GM18511 (cell line): ENCODE results near the gene GRIN2B.

Experiments used
- ATAC-seq: cut with Tn5 transposase; IDR thresholded peaks from one replicate; pipeline ENCODE4 v1.9.1; 2021; ENCODE audit warnings: mild to moderate bottlenecking, moderate library complexity; ENCODE audit not compliant: unreplicated experiment

The GRIN2B gene

DNA sequence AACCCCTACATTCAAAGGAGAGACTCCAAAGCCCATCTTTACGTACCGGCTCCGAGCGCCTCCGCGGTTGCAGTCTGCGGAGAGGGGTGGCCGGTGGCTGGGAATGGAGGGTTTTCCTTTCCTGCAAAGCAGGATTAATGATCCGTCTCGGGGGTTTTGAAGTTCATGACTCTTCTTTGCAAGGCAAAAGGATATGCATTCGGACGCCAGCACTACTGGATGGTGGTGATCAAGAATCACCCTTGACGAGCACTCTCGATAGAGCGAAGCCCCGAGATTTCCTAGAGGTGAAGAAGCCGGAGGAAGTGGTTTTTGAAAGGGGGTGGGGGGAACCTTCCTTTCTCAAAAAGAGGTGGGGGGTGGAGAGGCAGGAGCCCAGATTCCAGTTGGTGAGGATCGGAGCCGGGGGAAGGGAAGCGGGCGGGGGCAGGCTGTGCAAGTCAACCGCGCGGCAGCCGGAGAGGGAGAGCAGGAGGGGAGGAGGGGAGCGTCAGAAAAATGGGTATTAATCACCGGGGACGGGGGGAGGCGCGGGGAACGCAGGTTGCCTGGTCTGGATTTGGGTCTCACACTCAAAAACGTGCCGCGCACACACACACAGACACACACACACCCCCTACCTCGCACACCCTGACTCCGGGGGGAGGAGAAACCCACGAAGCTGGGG, at the start of gene GRIN2B:
Gene GRIN2B, minus strand, starts transcription at position 307 of the 667 bp plus-strand sequence. CDS start 115,394 bp downstream, outside the sequence.
- no peak for ATAC-seq

- ATAC-seq, result no peak
These were observed 45.1 kb upstream of the GRIN2B start for GRCh38 chr12:14026537-14026936.

DNA sequence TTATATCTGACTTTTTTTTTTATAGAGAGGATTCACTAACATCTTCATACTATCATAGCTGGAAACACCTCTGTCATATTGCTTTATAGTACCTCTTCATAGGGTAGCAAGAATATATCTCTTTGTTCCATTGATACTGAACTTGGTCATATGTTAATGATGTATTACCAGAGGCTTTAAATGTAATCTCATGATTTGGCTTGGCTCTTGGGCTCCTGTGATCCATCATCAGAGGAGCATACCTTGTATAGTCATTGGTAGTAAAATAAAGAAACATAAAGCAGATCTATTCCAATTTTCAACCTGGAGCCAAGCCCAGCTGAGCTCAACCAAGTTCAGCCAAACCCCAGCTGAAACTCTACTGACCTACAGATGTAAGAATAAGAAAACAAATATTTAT, 43.2 kb upstream of the GRIN2B start:
- no peak for ATAC-seq

DNA sequence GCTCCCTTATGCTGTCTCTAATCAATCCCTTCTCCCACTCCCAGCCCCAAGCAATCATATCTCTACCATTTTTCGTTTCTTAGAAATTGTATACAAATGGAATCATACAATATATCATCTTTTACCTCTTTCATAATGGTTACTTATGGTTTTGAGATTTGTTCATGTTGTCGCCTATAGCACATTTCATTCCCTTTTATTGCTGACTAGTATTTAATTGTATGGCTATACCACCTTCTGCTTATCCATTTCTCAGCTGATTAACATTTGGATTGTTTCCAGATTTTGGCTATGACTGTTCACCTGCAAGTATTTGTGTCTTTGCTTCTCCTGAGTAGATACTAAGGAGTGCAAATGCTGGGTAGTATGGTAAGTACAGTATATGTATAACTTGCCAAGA, 36.7 kb upstream of the GRIN2B start:
- ATAC-seq, result no peak

GRCh38 chr12:14010989-14011388, 29.6 kb upstream of the GRIN2B start:
- no peak for ATAC-seq

- no peak for ATAC-seq
These were observed 26.2 kb upstream of the GRIN2B start for GRCh38 chr12:14007639-14008038.

DNA sequence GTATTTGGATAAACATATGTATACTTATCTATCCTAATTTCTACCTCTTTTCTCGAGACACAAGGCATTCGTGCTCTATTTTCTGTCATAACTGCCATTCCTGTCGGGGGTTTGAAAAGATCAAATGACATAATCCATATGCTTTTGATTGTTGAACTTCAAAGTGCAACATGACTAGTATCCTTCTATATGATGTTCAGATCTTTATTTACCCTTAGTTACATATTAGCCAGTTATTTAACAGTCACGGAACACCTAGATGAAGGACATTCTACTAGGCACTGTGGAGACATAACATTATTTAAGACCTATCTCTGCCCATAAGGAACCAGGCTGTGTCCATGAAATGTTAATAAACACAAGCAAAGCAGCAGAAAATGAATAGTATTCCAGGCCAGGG, 11.2 kb upstream of the GRIN2B start:
- ATAC-seq, result no peak

DNA sequence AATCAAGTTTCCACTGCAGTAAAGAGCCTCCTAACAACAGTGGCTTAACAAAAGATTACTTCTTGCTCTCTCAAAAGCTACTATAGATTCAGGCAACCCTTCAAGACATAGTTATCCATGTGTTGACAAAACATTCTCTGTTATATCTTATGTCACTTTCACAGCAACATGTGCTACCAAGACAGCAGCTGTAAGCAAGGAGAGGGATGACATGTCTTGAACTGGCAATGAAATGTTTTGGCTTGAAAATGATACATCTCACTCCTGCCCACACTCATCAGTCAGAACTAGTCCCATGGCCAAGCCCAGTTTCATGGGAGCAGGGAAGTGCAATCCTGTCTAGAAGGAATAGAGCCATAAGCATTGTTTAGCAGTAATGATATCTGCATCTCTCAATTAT, 10.7 kb upstream of the GRIN2B start:
- no peak for ATAC-seq

- no peak for ATAC-seq
These were observed 4.6 kb upstream of the GRIN2B start for GRCh38 chr12:13986031-13986430.

DNA sequence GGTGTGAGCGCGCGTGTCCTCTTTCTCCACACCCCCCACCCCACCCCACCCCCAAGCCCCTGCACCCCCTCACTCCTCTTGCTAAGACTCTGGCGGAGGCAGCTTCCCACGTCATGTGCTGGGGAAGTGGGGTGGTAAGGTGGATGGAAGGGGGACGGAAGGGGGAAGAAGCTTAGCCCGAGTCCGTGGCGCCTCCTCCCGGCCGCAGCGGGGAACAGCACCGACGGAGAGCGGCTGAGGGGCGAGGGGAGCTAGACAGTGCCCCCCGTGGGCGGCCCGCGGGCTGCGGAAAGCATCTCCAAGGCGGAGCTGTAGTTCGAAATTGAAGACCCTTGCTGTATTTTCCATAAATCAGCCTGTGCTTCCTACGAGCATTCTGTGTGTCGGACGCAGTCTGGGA, 588 bp upstream of the GRIN2B start:
- ATAC-seq, result no peak

GRCh38 chr12:13980538-13981295, 685 bp downstream of the GRIN2B start:
- no peak for ATAC-seq

DNA sequence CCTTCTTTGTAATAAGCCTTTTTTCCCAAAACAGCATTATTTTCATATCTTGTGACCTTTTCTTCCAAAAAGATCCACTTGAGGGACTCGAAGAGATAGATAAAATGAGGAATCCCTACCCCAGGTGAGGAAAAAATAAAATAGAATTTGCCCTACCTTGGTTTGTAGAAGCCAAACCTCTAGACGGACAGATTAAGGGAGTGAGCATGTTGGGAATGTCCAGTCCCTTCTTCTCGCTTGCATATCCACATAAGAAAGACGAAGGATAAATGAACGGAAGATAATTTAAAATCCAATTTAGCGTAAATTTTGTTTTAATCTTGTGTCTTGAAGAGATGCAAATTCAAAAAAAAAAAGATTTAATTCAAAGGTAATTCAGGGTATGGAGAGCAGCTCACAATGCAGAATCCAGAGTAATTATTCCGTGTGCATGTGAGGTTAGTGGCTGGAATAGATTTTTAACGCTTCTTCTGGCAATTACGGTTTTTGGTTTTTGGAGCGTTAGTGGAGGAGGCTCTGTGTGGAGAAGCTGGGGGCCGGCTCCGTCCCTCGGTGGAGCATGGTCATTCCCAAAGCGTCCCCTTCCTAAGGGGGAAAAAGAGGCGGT, 1.5 kb downstream of the GRIN2B start:
- ATAC-seq, result no peak

GRCh38 chr12:13978876-13979275, 2.5 kb downstream of the GRIN2B start:
- no peak for ATAC-seq

- ATAC-seq, result no peak
These were observed 4.5 kb downstream of the GRIN2B start for GRCh38 chr12:13976880-13977279.

DNA sequence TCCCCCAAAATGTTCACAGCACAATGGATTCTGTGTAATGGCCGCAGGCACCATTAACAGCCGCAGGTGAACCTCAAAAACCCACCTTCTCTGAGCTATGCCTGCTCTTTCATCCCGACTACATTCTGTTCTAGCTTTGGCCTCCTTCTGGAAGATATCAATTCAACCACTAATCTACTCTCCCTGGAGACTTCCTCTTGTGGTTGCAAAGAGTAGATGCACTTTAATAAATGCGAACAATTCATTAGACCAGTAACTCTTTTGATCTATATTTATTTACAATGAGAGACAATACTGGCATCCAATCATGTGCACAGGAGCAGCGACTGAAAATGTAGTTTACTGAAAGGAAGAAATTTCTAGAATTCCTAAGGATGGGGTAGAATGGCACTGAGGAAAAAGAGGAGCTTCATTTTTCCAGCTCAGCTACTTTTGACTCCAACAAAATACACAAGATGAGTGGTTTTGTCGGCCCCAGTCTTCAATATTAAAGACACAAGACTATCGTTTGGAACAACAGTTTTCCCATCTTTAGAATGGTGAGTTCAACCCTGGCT, 5.3 kb downstream of the GRIN2B start:
- no peak for ATAC-seq

DNA sequence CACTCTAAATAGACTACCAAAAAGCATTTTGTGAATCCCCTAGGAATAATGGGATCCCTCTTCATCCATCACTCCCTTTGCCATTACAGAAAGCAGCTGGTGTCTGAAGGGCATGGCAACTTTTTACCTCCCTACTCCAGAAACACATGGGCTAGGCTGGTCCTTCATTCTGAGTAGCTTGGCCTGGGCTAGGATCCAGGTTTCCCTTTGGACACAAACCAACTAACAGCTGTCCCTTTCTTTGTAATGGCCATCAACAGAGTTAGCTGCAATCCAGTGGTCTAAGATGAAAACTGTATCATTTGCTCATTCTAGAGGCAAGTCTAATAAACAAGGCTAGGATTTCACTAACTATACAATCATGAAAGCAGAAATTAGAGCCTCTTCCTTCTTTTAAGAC, 7.4 kb downstream of the GRIN2B start:
- no peak for ATAC-seq

DNA sequence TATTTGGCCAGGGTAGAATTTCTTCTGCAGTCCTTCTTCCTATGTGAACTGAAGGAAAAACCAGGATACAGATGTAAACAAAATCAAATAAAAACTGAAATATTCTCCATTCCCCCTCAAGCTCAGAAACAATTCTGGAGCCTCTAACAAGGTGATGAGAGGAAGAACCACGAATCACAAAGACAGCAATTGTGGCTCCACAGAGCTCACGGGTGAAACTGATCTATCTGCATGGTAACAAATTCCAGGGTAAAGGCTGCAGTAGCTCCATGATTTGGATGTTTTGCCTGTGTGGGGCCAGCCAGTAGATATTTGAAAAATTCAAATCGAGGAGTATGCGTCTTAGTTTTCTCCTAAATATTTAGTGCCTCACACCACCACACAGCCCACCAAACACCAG, 10.6 kb downstream of the GRIN2B start:
- no peak for ATAC-seq

GRCh38 chr12:13968281-13968680, 13.1 kb downstream of the GRIN2B start:
- ATAC-seq, result no peak

DNA sequence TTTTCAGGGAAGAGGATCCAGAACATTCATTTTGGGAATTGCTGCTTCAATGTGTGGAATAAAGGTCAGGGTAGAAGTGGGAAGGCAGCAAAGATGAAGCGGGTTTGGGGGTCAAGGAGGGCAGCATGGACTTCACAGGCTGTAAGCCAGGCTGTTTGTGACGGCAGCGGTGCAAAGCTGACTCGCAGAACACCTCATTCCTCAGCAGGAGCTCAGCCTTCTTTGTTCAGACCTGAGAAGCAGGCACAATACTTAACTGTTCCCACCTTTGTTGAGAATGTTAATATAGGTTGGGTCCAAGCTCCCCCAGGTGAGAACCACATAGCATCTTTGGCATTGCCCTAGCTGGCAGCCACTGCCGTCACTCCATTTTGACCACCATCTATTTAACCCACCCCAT, 16.7 kb downstream of the GRIN2B start:
- ATAC-seq, result no peak

DNA sequence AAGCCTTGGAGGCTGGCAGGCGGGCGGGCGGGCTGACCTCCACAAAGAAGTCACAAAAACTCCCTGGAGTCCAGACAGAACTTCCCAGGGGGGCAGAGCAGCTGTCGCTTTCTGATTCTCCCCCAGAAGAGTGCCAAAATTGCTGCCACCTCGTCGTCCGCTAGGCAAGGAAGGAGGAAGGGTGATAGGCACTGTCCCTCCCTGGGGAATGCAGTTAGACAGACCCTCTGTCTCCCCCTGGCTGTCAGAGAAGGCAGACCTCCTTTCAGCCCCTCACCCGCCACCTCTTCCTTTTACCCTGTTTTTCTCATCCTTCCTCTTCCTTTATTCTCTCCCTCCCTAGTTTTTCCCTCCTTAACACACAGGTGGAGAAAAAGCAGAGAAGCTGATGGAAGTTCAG, 18.7 kb downstream of the GRIN2B start:
- no peak for ATAC-seq

DNA sequence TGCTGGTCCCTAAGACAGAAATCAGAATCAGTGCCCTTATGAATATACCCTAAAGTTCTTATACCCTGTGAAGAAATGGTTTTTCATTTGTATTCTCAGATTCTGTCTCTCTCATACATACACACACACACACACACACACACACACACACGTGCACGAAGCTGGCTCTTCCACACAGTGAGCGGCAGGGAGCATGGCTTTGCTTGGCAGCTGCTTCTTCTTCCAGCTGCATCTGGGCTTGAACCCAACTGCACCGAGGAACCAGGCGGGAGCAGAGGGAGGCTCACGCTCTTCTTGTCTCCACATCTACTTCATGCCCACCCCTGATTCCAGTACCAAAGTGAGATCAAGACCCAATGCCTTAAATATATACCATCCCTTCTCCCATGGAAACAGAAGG, 19.4 kb downstream of the GRIN2B start:
- ATAC-seq, result no peak
